Duodenal mucosa (tissue), 2 donors: ENCODE results near the gene GALNT11.
A peak's percentile ranks its signal among the peaks of the same experiment; 100 is the strongest.

Experiments used
- H3K27ac ChIP-seq: one replicate; pipeline ENCODE4 v1.7.0; 2013; ENCODE audit warnings: low read depth, low read length
- H3K27me3 ChIP-seq, 2 donors: one replicate each; pipeline ENCODE4 v1.7.0; 2013; ENCODE audit warnings: low read length in 2 of 2, control low read depth in 1 of 2; ENCODE audit not compliant: insufficient read depth in 2 of 2, control insufficient read depth in 1 of 2
- H3K36me3 ChIP-seq, 2 donors: one replicate each; pipeline ENCODE4 v1.7.0; 2013; ENCODE audit warnings: low read length in 2 of 2, control low read depth in 1 of 2; ENCODE audit not compliant: insufficient read depth in 2 of 2, control insufficient read depth in 1 of 2
- H3K4me1 ChIP-seq, 2 donors: one replicate each; pipeline ENCODE4 v1.7.0; 2013; ENCODE audit warnings: low read length in 2 of 2, control low read depth in 1 of 2; ENCODE audit not compliant: insufficient read depth in 2 of 2, control insufficient read depth in 1 of 2
- H3K4me3 ChIP-seq, 2 donors: one replicate each; pipeline ENCODE4 v1.7.0; 2013; ENCODE audit warnings: low read length in 2 of 2, low read depth in 1 of 2
- H3K9ac ChIP-seq, 2 donors: one replicate each; pipeline ENCODE4 v1.7.0; 2013; ENCODE audit warnings: low read length in 2 of 2, low read depth in 1 of 2
- H3K9me3 ChIP-seq, 2 donors: one replicate each; pipeline ENCODE4 v1.7.0; 2013; ENCODE audit warnings: low read length in 2 of 2, control low read depth in 1 of 2; ENCODE audit not compliant: control insufficient read depth in 1 of 2

GALNT11 gene

GRCh38 chr7:152140067-152140466 is 114.6 kb downstream of the GALNT11 start:
- Histone ChIP-seq H3K36me3 (peaks cover 50 to 71% of the 10 kb centered on the region in 2 donors), H3K27ac (no peak overlapping the region), H3K9ac (no peak overlapping the region)

GRCh38 chr7:152140560-152140959 is 115.1 kb downstream of the GALNT11 start:
- H3K27ac ChIP-seq = no peak overlapping the region
- no peaks in the 10 kb centered on the region for H3K27me3 ChIP-seq
- no peak overlapping the region for H3K9ac ChIP-seq
- peaks cover 0 to 4% of the 10 kb centered on the region in 2 donors for H3K4me1 ChIP-seq
- no peak overlapping the region for H3K4me3 ChIP-seq
- H3K36me3 ChIP-seq = peaks cover 54 to 76% of the 10 kb centered on the region in 2 donors
- H3K9me3 ChIP-seq = no peaks in the 10 kb centered on the region

More at GRCh38 chr7:152140067-152140466, 114.6 kb downstream of the GALNT11 start:
- Histone ChIP-seq H3K9me3 (no peaks in the 10 kb centered on the region), H3K4me1 (peaks cover 0 to 4% of the 10 kb centered on the region in 2 donors), H3K4me3 (no peak overlapping the region), H3K27me3 (no peaks in the 10 kb centered on the region)

- H3K27me3 ChIP-seq = no peaks in the 10 kb centered on the region
- H3K27ac ChIP-seq = no peak overlapping the region
- H3K36me3 ChIP-seq = peaks cover 57 to 80% of the 10 kb centered on the region in 2 donors
- H3K4me3 ChIP-seq = no peak overlapping the region
- peaks cover 0 to 4% of the 10 kb centered on the region in 2 donors for H3K4me1 ChIP-seq
- H3K9me3 ChIP-seq = no peaks in the 10 kb centered on the region
- no peak overlapping the region for H3K9ac ChIP-seq
Observed at GRCh38 chr7:152142976-152143595, 117.6 kb downstream of the GALNT11 start.

- Histone ChIP-seq H3K27me3 (no peaks in the 10 kb centered on the region), H3K9ac (no peak overlapping the region), H3K36me3 (peaks cover 53 to 79% of the 10 kb centered on the region in 2 donors), H3K4me3 (no peak overlapping the region), H3K9me3 (no peaks in the 10 kb centered on the region), H3K27ac (no peak overlapping the region), H3K4me1 (peaks cover 0 to 4% of the 10 kb centered on the region in 2 donors)
Observed at GRCh38 chr7:152144557-152145245, 119.2 kb downstream of the GALNT11 start.

- no peaks in the 10 kb centered on the region for H3K9me3 ChIP-seq
- H3K27ac ChIP-seq = no peak overlapping the region
- H3K4me1 ChIP-seq = peaks cover 0 to 4% of the 10 kb centered on the region in 2 donors
- H3K36me3 ChIP-seq = peaks cover 48 to 75% of the 10 kb centered on the region in 2 donors
- H3K27me3 ChIP-seq = no peaks in the 10 kb centered on the region
- H3K9ac ChIP-seq = no peak overlapping the region
- no peak overlapping the region for H3K4me3 ChIP-seq
Observed at GRCh38 chr7:152145853-152146466, 120.5 kb downstream of the GALNT11 start.

GRCh38 chr7:152148706-152149105 is 123.2 kb downstream of the GALNT11 start:
- no peaks in the 10 kb centered on the region for H3K9me3 ChIP-seq
- H3K4me3 ChIP-seq = no peak overlapping the region
- peaks cover 0 to 4% of the 10 kb centered on the region in 2 donors for H3K4me1 ChIP-seq
- no peaks in the 10 kb centered on the region for H3K27me3 ChIP-seq
- no peak overlapping the region for H3K27ac ChIP-seq
- no peak overlapping the region for H3K9ac ChIP-seq
- peaks cover 63 to 84% of the 10 kb centered on the region in 2 donors for H3K36me3 ChIP-seq

GRCh38 chr7:152149363-152149762 is 123.9 kb downstream of the GALNT11 start:
- H3K27me3 ChIP-seq = no peaks in the 10 kb centered on the region
- H3K4me3 ChIP-seq = no peak overlapping the region
- peaks cover 60 to 84% of the 10 kb centered on the region in 2 donors for H3K36me3 ChIP-seq
- H3K9ac ChIP-seq = no peak overlapping the region
- no peak overlapping the region for H3K27ac ChIP-seq
- peaks cover 0 to 4% of the 10 kb centered on the region in 2 donors for H3K4me1 ChIP-seq
- no peaks in the 10 kb centered on the region for H3K9me3 ChIP-seq

GRCh38 chr7:152152267-152152666 is 126.8 kb downstream of the GALNT11 start:
- H3K9ac ChIP-seq = no peak overlapping the region
- no peaks in the 10 kb centered on the region for H3K9me3 ChIP-seq
- no peak overlapping the region for H3K4me3 ChIP-seq
- H3K4me1 ChIP-seq = no peaks in the 10 kb centered on the region
- peaks cover 56 to 88% of the 10 kb centered on the region in 2 donors for H3K36me3 ChIP-seq
- H3K27me3 ChIP-seq = no peaks in the 10 kb centered on the region
- no peak overlapping the region for H3K27ac ChIP-seq

- peaks cover 54 to 80% of the 10 kb centered on the region in 2 donors for H3K36me3 ChIP-seq
Observed at GRCh38 chr7:152158801-152159587, 133.5 kb downstream of the GALNT11 start.

More at GRCh38 chr7:152158801-152159587, 133.5 kb downstream of the GALNT11 start:
- H3K4me3 ChIP-seq = no peak overlapping the region
- H3K9ac ChIP-seq = no peak overlapping the region
- H3K9me3 ChIP-seq = no peaks in the 10 kb centered on the region
- H3K27me3 ChIP-seq = no peaks in the 10 kb centered on the region
- peak overlapping the region; percentile 11 for H3K27ac ChIP-seq
- no peaks in the 10 kb centered on the region for H3K4me1 ChIP-seq
